Dedifferentiated amniotic fluid mesenchymal stem cell (primary cell): ENCODE results near the gene ABCD3.

ENCODE experiments used
- DNase-seq: peaks from one replicate; pipeline ENCODE4 v3.0.0-alpha.2; 2016; ENCODE audit errors: extremely low spot score

Gene ABCD3

GRCh38 chr1:94526152-94526980, 108.2 kb downstream of the ABCD3 start:
- no peak for DNase-seq

- DNase-seq, result no peak
Observed at GRCh38 chr1:94527447-94528031, 109.3 kb downstream of the ABCD3 start.

GRCh38 chr1:94528299-94528698, 110.1 kb downstream of the ABCD3 start:
- DNase-seq, result no peak

GRCh38 chr1:94528826-94529225, 110.6 kb downstream of the ABCD3 start:
- no peak for DNase-seq

GRCh38 chr1:94529416-94529815, 111.2 kb downstream of the ABCD3 start:
- DNase-seq, result no peak

- DNase-seq, result no peak
Observed at GRCh38 chr1:94530373-94530878, 112.2 kb downstream of the ABCD3 start.

GRCh38 chr1:94531664-94532063, 113.5 kb downstream of the ABCD3 start:
- DNase-seq, result no peak

GRCh38 chr1:94532077-94532476, 113.9 kb downstream of the ABCD3 start:
- no peak for DNase-seq

- no peak for DNase-seq
Observed at GRCh38 chr1:94535095-94535494, 116.9 kb downstream of the ABCD3 start.

- no peak for DNase-seq
Observed at GRCh38 chr1:94535879-94536278, 117.7 kb downstream of the ABCD3 start.

GRCh38 chr1:94537254-94537653, 119.1 kb downstream of the ABCD3 start:
- DNase-seq, result no peak

GRCh38 chr1:94538243-94538827, 120.1 kb downstream of the ABCD3 start:
- DNase-seq, result no peak

- DNase-seq, result no peak
Observed at GRCh38 chr1:94539496-94539895, 121.3 kb downstream of the ABCD3 start.

- no peak for DNase-seq
Observed at GRCh38 chr1:94540440-94541245, 122.5 kb downstream of the ABCD3 start.

- DNase-seq, result peak; percentile 47
Observed at GRCh38 chr1:94541246-94542087, 123.3 kb downstream of the ABCD3 start, which contains the start of gene F3. Gene F3 (minus strand): TSS chr1:94541759. CDS start chr1:94541636, 123 bp downstream.

- DNase-seq, result no peak
Observed at GRCh38 chr1:94542088-94542870, 124.1 kb downstream of the ABCD3 start.

- no peak for DNase-seq
Observed at GRCh38 chr1:94543001-94543400, 124.8 kb downstream of the ABCD3 start.

- DNase-seq, result no peak
Observed at GRCh38 chr1:94543893-94544635, 125.9 kb downstream of the ABCD3 start.

- DNase-seq, result peak; percentile 74
Observed at GRCh38 chr1:94544706-94545490, 126.7 kb downstream of the ABCD3 start.
